HK-2 (cell line): Measurements from ENCODE around the gene DGKB.
"Not testable (repeated sequence)": the region's sequence is repeated elsewhere in the genome, so short reads cannot be mapped to it uniquely, and the experiment has no call there.

Source experiments
- DNase-seq: peaks from one replicate; pipeline ENCODE4 v3.0.0-alpha.2; 2018; ENCODE audit not compliant: unreplicated experiment

Gene DGKB

DNA sequence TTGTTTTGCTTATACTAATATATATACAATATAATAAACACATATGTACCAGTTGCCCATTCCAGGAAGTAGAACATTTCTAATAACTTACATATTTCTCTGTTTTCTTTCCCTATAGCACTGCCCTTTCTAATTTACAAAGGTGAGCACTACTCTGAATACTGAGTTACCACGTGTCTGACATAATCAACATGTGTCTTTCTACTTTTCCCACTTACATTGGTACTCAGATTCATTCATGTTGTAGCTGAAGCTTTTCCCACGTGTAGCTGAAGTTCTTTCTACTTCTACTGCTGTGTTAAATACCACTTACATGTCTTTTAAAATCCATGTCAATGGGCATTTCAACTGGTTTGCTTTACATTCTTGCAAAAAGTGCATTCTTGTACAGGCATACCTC is 317.3 kb downstream of the DGKB start:
- DNase-seq = no peak

GRCh38 chr7:14583518-14583917 is 319.0 kb downstream of the DGKB start:
- no peak for DNase-seq

- DNase-seq = no peak
These were observed 320.5 kb downstream of the DGKB start for GRCh38 chr7:14582010-14582409.

DNA sequence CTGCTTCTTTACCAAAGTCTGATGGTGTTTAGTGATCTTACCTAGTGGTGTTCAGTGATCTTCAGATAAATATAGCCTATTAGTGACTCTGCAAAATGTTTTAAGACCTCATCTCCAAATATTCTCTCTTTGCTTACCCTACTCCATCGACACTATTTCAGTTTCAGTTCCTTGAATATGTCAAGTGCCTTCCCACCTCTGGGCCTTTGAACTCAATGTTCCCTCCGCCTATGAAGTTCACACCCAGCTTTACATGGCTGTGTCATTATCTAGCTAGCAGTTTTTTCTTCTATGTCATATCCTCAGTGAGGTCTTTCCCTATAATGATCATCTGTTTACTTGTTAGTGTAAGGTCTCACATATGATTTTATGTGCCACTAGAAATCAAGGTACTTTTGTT is 322.6 kb downstream of the DGKB start:
- DNase-seq = no peak

DNA sequence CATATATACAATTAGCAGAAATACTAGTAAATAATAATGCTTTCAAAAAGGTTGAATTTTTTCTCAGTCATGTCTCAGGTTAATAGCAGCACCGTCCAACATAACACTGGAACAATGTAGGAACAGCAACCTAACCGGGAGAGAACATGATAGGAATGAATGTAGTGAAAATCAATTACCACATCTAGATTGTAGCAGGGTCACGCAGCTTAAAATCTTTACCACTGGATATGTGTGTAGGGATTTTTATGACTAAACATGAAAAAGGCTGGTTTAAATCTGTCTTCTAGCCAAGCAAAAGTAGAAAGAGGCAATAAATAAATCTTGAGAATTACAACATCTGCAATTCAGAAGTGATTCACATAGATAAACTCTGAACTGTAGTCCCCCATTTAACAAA is 326.0 kb downstream of the DGKB start:
- no peak for DNase-seq

DNA sequence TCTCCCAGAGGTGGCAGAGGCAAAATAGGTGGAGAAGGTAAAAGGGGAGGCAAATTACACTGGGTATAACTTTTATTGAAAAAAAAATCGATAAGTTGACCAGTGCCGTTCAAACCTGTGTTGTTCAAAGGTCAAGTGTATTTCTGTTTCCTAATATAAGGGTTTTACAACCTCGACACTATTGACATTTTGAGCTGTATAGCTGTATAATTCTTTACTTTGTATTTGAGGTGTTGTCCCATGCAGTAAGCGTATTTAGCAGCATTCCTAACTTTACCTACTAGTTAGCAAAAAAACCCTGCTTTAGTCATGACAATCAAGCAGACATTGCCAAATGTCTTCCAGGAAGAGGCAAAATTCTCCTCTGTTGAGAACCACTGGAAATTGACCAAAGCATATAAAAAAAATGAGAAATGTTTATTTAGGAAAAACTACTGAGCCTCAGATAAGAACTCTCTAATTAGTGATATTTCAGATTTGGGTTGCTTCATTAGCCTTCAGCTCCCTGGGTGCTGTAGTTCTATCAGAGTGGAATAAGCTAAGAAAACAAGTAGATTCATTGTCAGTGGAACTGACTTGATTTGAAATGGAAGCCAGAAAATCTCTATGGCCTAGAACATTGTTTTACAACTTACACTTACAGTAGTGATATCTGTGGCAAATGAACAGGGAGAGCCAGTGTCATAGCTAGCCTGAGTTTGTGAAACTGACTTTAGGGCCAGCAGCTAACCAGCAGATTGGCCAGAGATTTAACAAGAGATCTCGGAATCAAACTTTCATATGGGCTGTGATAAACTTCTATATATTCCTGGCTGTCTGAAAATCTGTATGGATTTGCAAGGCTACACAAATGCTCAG is 331.6 kb downstream of the DGKB start:
- DNase-seq = no peak

GRCh38 chr7:14552060-14552459 is 350.5 kb downstream of the DGKB start:
- DNase-seq = no peak

GRCh38 chr7:14551310-14551709 is 351.2 kb downstream of the DGKB start:
- DNase-seq = no peak

GRCh38 chr7:14542624-14543023 is 359.9 kb downstream of the DGKB start:
- no peak for DNase-seq

DNA sequence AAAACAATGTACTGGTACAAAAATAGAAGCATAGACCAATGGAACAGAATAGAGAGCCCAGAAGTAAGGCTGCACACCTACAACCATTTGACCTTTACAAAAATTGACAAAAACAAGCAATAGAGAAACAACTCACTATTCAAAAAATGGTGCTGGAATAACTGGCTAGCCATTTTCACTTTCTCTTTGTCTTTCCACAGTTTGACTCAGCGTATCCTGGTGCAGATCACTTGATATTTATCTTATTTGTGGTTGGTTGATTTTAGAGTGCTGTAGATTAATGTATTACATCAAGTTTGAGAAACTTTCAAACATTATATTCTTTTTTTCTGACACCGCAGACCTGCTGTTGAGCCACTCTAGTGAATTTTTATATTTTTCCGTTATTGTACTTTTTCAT is 381.4 kb downstream of the DGKB start:
- DNase-seq = no peak

GRCh38 chr7:14510268-14510667 is 392.3 kb downstream of the DGKB start:
- DNase-seq = no peak

- DNase-seq = no peak
These were observed 394.9 kb downstream of the DGKB start for GRCh38 chr7:14507617-14508016.

GRCh38 chr7:14505906-14506305 is 396.6 kb downstream of the DGKB start:
- no peak for DNase-seq

DNA sequence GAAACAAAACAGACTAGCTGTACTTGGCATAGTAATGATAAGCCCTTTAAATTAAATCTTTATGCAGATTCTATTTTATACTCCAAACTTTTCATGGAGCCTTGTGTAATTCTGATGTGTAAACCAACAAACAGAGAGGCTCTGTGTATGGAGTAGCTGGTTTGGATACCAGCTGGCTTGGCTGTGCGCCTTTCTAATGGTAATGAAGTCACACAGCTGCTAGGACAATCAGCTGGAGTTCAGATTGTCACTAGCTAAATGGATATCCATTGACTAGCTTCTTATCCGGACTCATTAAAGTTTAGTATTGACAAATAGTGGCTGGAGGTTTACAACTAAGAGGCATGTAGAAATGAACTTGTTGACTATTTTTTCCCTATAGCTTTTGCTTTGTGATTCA is 398.4 kb downstream of the DGKB start:
- DNase-seq = no peak

DNA sequence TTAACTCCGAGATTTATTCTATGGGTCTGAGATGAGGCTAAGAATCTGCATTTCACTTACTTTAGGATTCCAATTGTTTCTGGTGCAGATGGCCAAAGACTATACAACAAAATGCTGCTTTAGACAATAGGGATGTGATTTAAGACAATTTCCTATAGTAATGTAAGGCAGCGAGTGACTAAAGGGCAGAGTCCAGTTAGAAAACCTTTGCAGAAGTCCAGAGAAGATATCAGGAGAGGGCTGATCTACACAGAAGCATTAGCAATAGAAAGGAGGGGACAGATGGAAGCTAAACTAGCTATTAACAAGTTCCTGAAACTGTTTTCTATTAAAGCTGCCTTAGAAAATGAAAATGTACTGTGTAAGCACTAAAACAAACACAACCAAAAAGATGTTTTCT is 398.9 kb downstream of the DGKB start:
- DNase-seq = no peak

GRCh38 chr7:14501436-14501835 is 401.1 kb downstream of the DGKB start:
- no peak for DNase-seq

- no peak for DNase-seq
These were observed 405.2 kb downstream of the DGKB start for GRCh38 chr7:14497390-14497789.

DNA sequence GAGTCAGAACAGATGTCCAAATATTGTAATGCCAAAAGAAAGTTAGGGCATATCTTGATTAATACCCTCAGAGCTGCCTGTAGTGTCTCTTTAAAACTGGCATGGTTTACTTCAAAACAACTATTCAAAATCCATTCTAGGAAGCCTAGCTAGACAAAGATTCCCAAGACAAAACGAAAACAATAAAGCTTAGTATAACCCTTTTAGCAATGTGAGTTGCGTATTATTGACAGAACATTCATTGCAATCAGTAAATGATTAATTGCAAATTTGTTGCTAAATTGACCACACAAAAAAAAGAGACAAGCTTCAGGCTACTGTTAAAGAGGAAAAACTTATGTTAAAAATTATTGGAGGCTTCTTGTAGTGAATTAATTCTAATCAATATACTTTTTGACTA is 406.9 kb downstream of the DGKB start:
- no peak for DNase-seq

DNA sequence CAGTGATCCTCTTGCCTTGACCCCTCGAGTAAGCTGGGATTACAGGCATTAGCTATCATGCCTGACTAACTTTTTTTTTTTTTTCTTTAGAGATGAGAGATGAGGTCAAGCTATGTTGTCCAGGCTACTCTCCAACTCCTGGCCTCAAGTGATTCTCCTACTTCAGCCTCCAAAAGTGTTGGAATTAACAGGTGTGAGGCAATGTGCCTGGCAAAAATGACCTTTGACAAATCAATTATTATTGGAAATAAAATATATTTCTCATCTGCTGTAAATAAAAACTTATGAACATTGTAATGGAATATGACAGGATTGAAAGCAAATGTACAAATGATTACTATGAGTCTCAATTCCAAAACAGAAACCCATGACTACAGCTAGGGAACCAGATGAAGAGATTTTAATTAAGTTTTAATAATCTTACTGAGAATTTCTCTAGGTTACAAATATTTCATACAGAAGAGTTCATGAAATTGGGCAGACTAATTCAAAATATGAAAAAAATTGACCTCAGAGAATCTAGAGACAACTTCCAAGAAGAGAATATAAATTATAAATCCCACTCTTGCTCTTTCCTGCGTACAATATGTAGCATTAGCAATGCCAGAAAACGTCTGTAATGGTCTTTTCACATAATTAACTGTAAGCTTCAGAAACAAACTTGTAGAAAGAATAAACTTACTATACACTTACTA is 414.7 kb downstream of the DGKB start:
- DNase-seq = no peak

- no peak for DNase-seq
These were observed 418.9 kb downstream of the DGKB start for GRCh38 chr7:14483663-14484062.

DNA sequence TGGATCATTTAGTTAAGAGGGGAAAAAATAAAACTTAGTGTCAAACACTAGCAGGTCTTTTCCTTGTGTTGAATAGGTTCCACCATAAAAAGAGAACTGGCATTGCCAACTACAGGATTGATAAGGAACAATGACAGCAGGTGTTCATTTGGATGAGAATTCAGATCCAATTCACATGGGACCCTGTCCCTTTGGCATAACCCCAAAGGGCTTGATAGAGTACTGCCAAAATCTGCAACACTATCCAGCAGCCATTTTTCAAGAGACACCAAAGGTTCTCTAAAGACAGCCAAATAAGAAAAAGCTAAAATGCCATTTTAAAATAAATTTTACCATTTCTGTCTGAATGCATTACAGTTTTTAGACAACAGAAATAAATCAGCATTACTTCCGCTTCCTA is 422.3 kb downstream of the DGKB start:
- no peak for DNase-seq

DNA sequence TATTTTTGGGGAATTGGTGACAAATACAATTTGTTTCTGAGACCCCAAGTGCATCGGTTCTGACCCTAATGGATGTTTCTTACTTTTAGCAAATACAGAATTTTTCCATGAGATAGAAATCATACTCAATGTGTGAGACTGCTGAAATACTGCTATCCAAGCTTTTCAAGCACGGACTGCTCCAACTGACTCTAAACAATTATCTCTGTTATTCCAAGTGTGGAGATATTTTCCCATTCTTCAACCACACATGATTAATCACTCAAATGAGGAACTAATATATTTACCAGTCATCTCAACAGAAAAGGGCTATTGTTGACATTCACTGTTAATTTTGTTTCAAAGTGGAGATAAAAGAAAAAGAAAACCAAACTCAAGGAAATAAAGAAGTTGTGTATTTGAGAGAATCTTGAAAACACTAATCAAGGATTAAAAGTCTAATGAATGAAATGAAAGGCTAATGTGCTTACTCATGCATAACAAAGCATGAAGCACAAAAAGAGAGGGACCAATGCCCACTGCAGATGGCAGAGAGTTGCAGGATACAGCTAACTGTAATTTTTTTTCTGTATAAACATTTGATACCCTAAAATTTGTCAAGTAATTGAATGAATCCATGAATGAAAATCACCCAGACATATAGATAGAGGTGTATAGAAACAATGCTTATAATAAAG is 423.6 kb downstream of the DGKB start:
- DNase-seq = no peak

DNA sequence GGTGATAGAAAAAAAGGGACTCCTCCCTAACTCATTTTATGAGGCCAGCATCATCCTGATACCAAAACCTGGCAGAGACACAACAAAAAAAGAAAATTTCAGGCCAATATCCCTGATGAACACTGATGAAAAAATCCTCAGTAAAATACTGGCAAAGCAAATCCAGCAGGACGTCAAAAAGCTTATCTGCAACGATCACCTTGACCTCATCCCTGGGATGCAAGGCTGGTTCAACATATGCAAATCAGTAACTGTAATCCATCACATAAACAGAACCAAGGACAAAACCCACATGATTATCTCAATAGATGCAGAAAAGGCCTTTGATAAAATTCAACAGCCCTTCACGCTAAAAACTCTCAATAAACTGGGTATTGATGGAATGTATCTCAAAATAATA is 440.8 kb downstream of the DGKB start:
- not testable (repeated sequence) for DNase-seq
